NCI-H2081 (cell line): ENCODE data around the gene PRKCZ.
"Not testable (repeated sequence)": the region's sequence is repeated elsewhere in the genome, so short reads cannot be mapped to it uniquely, and the experiment has no call there.

Source experiments
- DNase-seq, 2 experiments: peaks; one replicate each; lab custom pipeline; 2025; lab: John Stamatoyannopoulos, UW

Gene PRKCZ

GRCh38 chr1:2135941-2136340, 85.7 kb downstream of the PRKCZ start:
- DNase-seq: no peak

- DNase-seq: no peak
Measured at GRCh38 chr1:2136386-2137235, 86.4 kb downstream of the PRKCZ start.

- no peak for DNase-seq
Measured at GRCh38 chr1:2137257-2138121, 87.3 kb downstream of the PRKCZ start.

GRCh38 chr1:2139156-2139555, 88.9 kb downstream of the PRKCZ start:
- DNase-seq: not testable (repeated sequence)

- no peak for DNase-seq
Measured at GRCh38 chr1:2141025-2141424, 90.8 kb downstream of the PRKCZ start.

GRCh38 chr1:2143814-2144500, 93.7 kb downstream of the PRKCZ start:
- no peak for DNase-seq

- no peak for DNase-seq
Measured at GRCh38 chr1:2144501-2145090, 94.4 kb downstream of the PRKCZ start.

- DNase-seq: no peak
Measured at GRCh38 chr1:2145946-2146835, 96.0 kb downstream of the PRKCZ start.

GRCh38 chr1:2146836-2147517, 96.8 kb downstream of the PRKCZ start:
- no peak for DNase-seq

GRCh38 chr1:2147869-2148268, 97.7 kb downstream of the PRKCZ start:
- DNase-seq: not testable (repeated sequence)

GRCh38 chr1:2148691-2149090, 98.5 kb downstream of the PRKCZ start:
- DNase-seq: no peak

- DNase-seq: no peak
Measured at GRCh38 chr1:2150801-2151200, 100.6 kb downstream of the PRKCZ start.

GRCh38 chr1:2151252-2151651, 101.0 kb downstream of the PRKCZ start:
- DNase-seq: no peak

GRCh38 chr1:2151911-2152310, 101.7 kb downstream of the PRKCZ start:
- no peak for DNase-seq

GRCh38 chr1:2152954-2153353, 102.7 kb downstream of the PRKCZ start:
- no peak for DNase-seq

GRCh38 chr1:2154022-2154421, 103.8 kb downstream of the PRKCZ start:
- DNase-seq: no peak

GRCh38 chr1:2155147-2155598, 105.0 kb downstream of the PRKCZ start:
- no peak for DNase-seq

- no peak for DNase-seq
Measured at GRCh38 chr1:2155788-2156187, 105.6 kb downstream of the PRKCZ start.

- no peak for DNase-seq
Measured at GRCh38 chr1:2156866-2157265, 106.7 kb downstream of the PRKCZ start.

GRCh38 chr1:2157856-2158255, 107.6 kb downstream of the PRKCZ start:
- no peak for DNase-seq
